K562 (cell line): ENCODE results near the gene NIPAL3. TPM values are rescaled to one million over a fixed set of nuclear protein-coding genes. Genes with fewer than 3 reads are reported as not detected.
A peak's percentile ranks its signal among the peaks of the same experiment; 100 is the strongest.

Source experiments
- ATAC-seq: fragments of 200-7000 bp; cut with Tn5 transposase; 3 replicates; pipeline ENCODE4 v1.9.1; 2020; ENCODE audit warnings: moderate library complexity
- BruUV-seq: library from RNA; stranded (reverse); fragments of 400-500 nt; replicated peaks from 2 replicates; lab custom pipeline; 2021; lab: Mats Ljungman, UMichigan
- CTCF ChIA-PET: fragments of 300-600 bp; formaldehyde crosslinking; extraction: SDS; loops from one replicate; lab custom pipeline; 2021; ENCODE audit warnings: low intra/inter-chr PET ratio; lab: Yijun Ruan, JAX
- POLR2A ChIA-PET: fragments of 300-600, 350-650 bp; sonication (Branson Sonifier 250); formaldehyde crosslinking; extraction: SDS; loops from one replicate; lab custom pipeline; 2021; ENCODE audit warnings: antibody characterized with exemption, inconsistent platforms; lab: Yijun Ruan, JAX
- DNase-seq, 4 experiments: peaks; one replicate each; pipeline versions ENCODE4 v3.0.0 to v3.0.0-alpha.2; 2011 to 2018; ENCODE audit warnings: low spot score in 3 of 4, mixed read lengths in 3 of 4; ENCODE audit errors: extremely low read depth in 1 of 4
- FAIRE-seq: peaks from 2 replicates; lab custom pipeline; 2011; peaks lifted over from hg19 to GRCh38; lab: Jason Lieb, UNC
- H2AFZ ChIP-seq: 2 replicates; pipeline ENCODE4 v1.6.0; 2011; ENCODE audit warnings: low read depth, low read length, control low read depth, inconsistent platforms
- H3K27ac ChIP-seq: fragments of 200-600 bp; 3 replicates; pipeline ENCODE4 v1.8.0; 2011; ENCODE audit warnings: low read depth, mild to moderate bottlenecking, control low read depth, inconsistent platforms, low read length, moderate library complexity, mixed read lengths; ENCODE audit errors: extremely low read depth
- H3K27me3 ChIP-seq, 2 experiments: fragments of 300-600 bp in 1 of 2; 2 replicates in 1 of 2; 3 replicates in 1 of 2; pipeline versions ENCODE4 v1.6.0 to v1.8.0; 2011; ENCODE audit warnings: inconsistent platforms in 2 of 2, low read length in 2 of 2, mild to moderate bottlenecking in 1 of 2, mixed read lengths in 1 of 2, moderate library complexity in 1 of 2; ENCODE audit not compliant: control insufficient read depth in 2 of 2, insufficient read depth in 2 of 2
- H3K36me3 ChIP-seq: fragments of 300-600 bp; 3 replicates; pipeline ENCODE4 v1.8.0; 2011; ENCODE audit warnings: mild to moderate bottlenecking, low read length, inconsistent platforms; ENCODE audit not compliant: control insufficient read depth, insufficient read depth
- H3K4me1 ChIP-seq, 2 experiments: fragments of 200-600 bp in 1 of 2; replicated peaks in 1 of 2; 2 replicates in 1 of 2; 3 replicates in 1 of 2; pipeline versions ENCODE4 v1.5.1 to v1.8.0; 2011; ENCODE audit warnings: inconsistent platforms in 2 of 2, low read length in 2 of 2, mild to moderate bottlenecking in 1 of 2, mixed read lengths in 1 of 2, moderate library complexity in 1 of 2; ENCODE audit not compliant: control insufficient read depth in 2 of 2, insufficient read depth in 2 of 2
- H3K4me2 ChIP-seq: 2 replicates; pipeline ENCODE4 v1.6.1; 2011; ENCODE audit warnings: low read length, control low read depth, inconsistent platforms, mixed read lengths; ENCODE audit not compliant: insufficient read depth
- H3K4me3 ChIP-seq: fragments of 200-600 bp; sonication (generic), shearing (Covaris generic); 2 replicates; pipeline ENCODE4 v1.5.1; 2016; ENCODE audit warnings: control low read depth, inconsistent platforms
- H3K79me2 ChIP-seq: fragments of 200-600 bp; 3 replicates; pipeline ENCODE4 v1.8.0; 2011; ENCODE audit warnings: low read length, inconsistent platforms; ENCODE audit not compliant: control insufficient read depth, insufficient read depth
- H3K9ac ChIP-seq, 2 experiments: 2 replicates each; pipeline versions ENCODE4 v1.6.0 to v1.6.1; 2011; ENCODE audit warnings: low read depth in 2 of 2, low read length in 2 of 2, control low read depth in 1 of 2, inconsistent platforms in 1 of 2, mild to moderate bottlenecking in 1 of 2, mixed read lengths in 1 of 2; ENCODE audit not compliant: insufficient read depth in 1 of 2
- H3K9me1 ChIP-seq: one replicate; pipeline ENCODE4 v1.6.0; 2011; ENCODE audit warnings: inconsistent platforms, mild to moderate bottlenecking, low read length, moderate library complexity; ENCODE audit not compliant: control insufficient read depth, insufficient read depth
- H3K9me3 ChIP-seq: replicated peaks from 2 replicates; pipeline ENCODE4 v1.5.1; 2011; ENCODE audit warnings: low read depth, low read length, inconsistent platforms; ENCODE audit not compliant: control insufficient read depth, insufficient read depth
- H4K20me1 ChIP-seq: replicated peaks from 2 replicates; pipeline ENCODE4 v1.6.1; 2011; ENCODE audit warnings: low read length, inconsistent platforms, mixed read lengths; ENCODE audit not compliant: control insufficient read depth, insufficient read depth
- C11orf30 ChIP-seq: fragments of 450-650 bp; IDR thresholded peaks from 2 replicates; pipeline ENCODE4 v1.6.1; 2016; ENCODE audit warnings: low read depth, mild to moderate bottlenecking
- E2F3 ChIP-seq: fragments of 250-450 bp; sonication (Bioruptor Pico); IDR thresholded peaks from 2 replicates; pipeline ENCODE4 v1.4.0; 2020; ENCODE audit warnings: mild to moderate bottlenecking
- FUS ChIP-seq: fragments of 200-400 bp; formaldehyde crosslinking; optimal IDR thresholded peaks from 2 replicates; pipeline ENCODE3; 2017; ENCODE audit warnings: low read depth, low read length
- MAFF ChIP-seq: IDR thresholded peaks from 2 replicates; pipeline ENCODE4 v1.6.1; 2012; ENCODE audit warnings: low read length, improper control_type of control experiment
- MLX ChIP-seq, 2 experiments: fragments of 450-650 bp in 1 of 2; sonication (generic) in 1 of 2; formaldehyde crosslinking; conservative IDR thresholded peaks; 2 replicates each; pipeline versions ENCODE4 v1.4.0 to v1.8.1; 2020 to 2022; ENCODE audit warnings: mild to moderate bottlenecking in 1 of 2, missing genetic modification reagents in 1 of 2
- PRDM10 ChIP-seq: fragments of 450-650 bp; IDR thresholded peaks from 2 replicates; pipeline ENCODE4 v1.6.1; 2018; ENCODE audit not compliant: partially characterized antibody
- PTBP1 ChIP-seq: fragments of 200-400 bp; formaldehyde crosslinking; IDR thresholded peaks from 2 replicates; pipeline ENCODE4 v1.6.1; 2017; ENCODE audit warnings: low read depth, low read length
- SMAD4 ChIP-seq: fragments of 250-450 bp; sonication (Bioruptor Pico); conservative IDR thresholded peaks from 2 replicates; pipeline ENCODE4 v1.8.0; 2021; ENCODE audit warnings: inconsistent platforms, mild to moderate bottlenecking, moderate library complexity
- THAP12 ChIP-seq: fragments of 250-450 bp; sonication (Bioruptor Pico); IDR thresholded peaks from 2 replicates; pipeline ENCODE4 v1.9.0; 2021; ENCODE audit warnings: mild to moderate bottlenecking, inconsistent platforms
- ZBTB2 ChIP-seq: fragments of 450-650 bp; IDR thresholded peaks from 2 replicates; pipeline ENCODE4 v1.6.1; 2016; ENCODE audit warnings: antibody characterized with exemption
- ZNF12 ChIP-seq: sonication (generic); formaldehyde crosslinking; IDR thresholded peaks from 2 replicates; pipeline ENCODE4 v1.4.0; 2020; ENCODE audit warnings: mild to moderate bottlenecking, missing genetic modification reagents
- ZNF23 ChIP-seq: fragments of 250-450 bp; sonication (Bioruptor Pico); IDR thresholded peaks from 2 replicates; pipeline ENCODE4 v1.4.0; 2020; ENCODE audit warnings: mild to moderate bottlenecking
- ZNF316 ChIP-seq: fragments of 450-650 bp; IDR thresholded peaks from 2 replicates; pipeline ENCODE4 v1.6.1; 2016
- ZNF644 ChIP-seq: fragments of 200-800 bp; sonication (Bioruptor generic); IDR thresholded peaks from 2 replicates; pipeline ENCODE4 v1.6.1; 2016; ENCODE audit warnings: low read depth, missing genetic modification characterization, missing compliant biosample characterization
- ZNF780A ChIP-seq: fragments of 250-450 bp; sonication (Bioruptor Pico); IDR thresholded peaks from 2 replicates; pipeline ENCODE4 v1.5.0; 2021; ENCODE audit warnings: mild to moderate bottlenecking
- WGBS: fragments of 100-300 bp; shearing (Covaris generic); methylation state at CpG from one replicate; pipeline ENCODE4 v1.1.6; 2016; ENCODE audit warnings: low coverage, mixed read lengths; ENCODE audit not compliant: insufficient coverage; ENCODE audit errors: missing lambda C conversion rate; 5-methylcytosine and 5-hydroxymethylcytosine counted together
- in situ Hi-C: fragments of 300-500 bp; cut with MboI; formaldehyde crosslinking; loops from 4 replicates; pipeline ENCODE4 v1.15.0; 2018; ENCODE audit warnings: inconsistent platforms, mixed read lengths
- intact Hi-C: fragments of 100-400 bp; cut with micrococcal nuclease; formaldehyde crosslinking; loops from 2 replicates; pipeline ENCODE4 v1.14.2; 2022
- polyA plus RNA-seq, 8 experiments: library from polyadenylated mRNA; depleted of rRNA in 4 of 8; stranded (reverse) in 5 of 8; unstranded in 3 of 8; fragments of >200 nt; fragmentation: Nextera tagmentation in 2 of 8; fragmentation: Illumina TruSeq in 1 of 8; extraction: Ambion mirVana in 2 of 8; extraction: Trizol in 1 of 8; gene quantifications; 2 replicates each; pipeline versions ENCODE4 v1.2.1 to v1.2.3, GENCODE V29; 2011 to 2014; ENCODE audit warnings: inconsistent platforms in 1 of 8, missing spikeins in 1 of 8
- total RNA-seq, 7 experiments: library from RNA; depleted of rRNA in 6 of 7; stranded (reverse); fragments of >200 nt in 6 of 7; fragmentation: Illumina TruSeq in 2 of 7; extraction: Trizol in 2 of 7; gene quantifications; 2 replicates each; pipeline versions ENCODE4 v1.2.1 to v1.2.3, GENCODE V29; 2011 to 2021; ENCODE audit warnings: low replicate concordance in 1 of 7

Gene NIPAL3
- total and polyA plus RNA-seq, 9 of the 15 experiments (the other 6 are each of a cell fraction or from before 2014, with no cell fraction given), result 10.5 to 26.3 (median 16.0) TPM

GRCh38 chr1:24500448-24501048 is 84.9 kb downstream of the NIPAL3 start:
- intact Hi-C loops, result loop anchor here (5.0 kb wide), 1 partner anchor 83 kb away; the partner anchor contains the start of gene NIPAL3
- Histone ChIP-seq H3K36me3 (no peaks in the 10 kb centered on the region), H2AFZ (no peak overlapping the region), H3K79me2 (no peaks in the 10 kb centered on the region), H3K27me3 (peaks cover 36 to 38% of the 10 kb centered on the region in 2 experiments), H3K9me3 (no peaks in the 10 kb centered on the region), H3K9ac (no peak overlapping the region), H3K4me1 (peaks cover 15 to 16% of the 10 kb centered on the region in 2 experiments; a peak in 4 of 5 replicates), H3K27ac (no peak overlapping the region), H3K4me3 (no peak overlapping the region), H3K9me1 (no peaks in the 10 kb centered on the region), H3K4me2 (no peak overlapping the region), H4K20me1 (0 out of 2 replicates have a peak, but pooled peaks cover 3% of the 10 kb centered on the region)
- FAIRE-seq (no peak), DNase-seq (no peak), ATAC-seq (no peak)
- CTCF ChIA-PET, result no interaction called here
- no TSS peak for BruUV-seq
- WGBS, result 69% methylated on average over 5 of the region's 5 CpGs
- in situ Hi-C loops, result no loop called here
- POLR2A ChIA-PET, result interaction anchor here (0.7 to 1.6 kb wide), 4 partner anchors 9 to 285 kb away, joined by 3 to 5 read pairs (median 4); no protein-coding TSS in a partner anchor
- TF ChIP-seq THAP12 (CRISPR knock-in tag) (no peak), ZNF23 (CRISPR knock-in tag) (no peak), ZNF780A (CRISPR knock-in tag) (no peak), ZNF316 (peak; percentile 77), C11orf30 (peak; percentile 61), PRDM10 (no peak), MAFF (peak; percentile 13; the same call in 1 of the 2 replicates), PTBP1 (no peak), E2F3 (CRISPR knock-in tag) (no peak), ZBTB2 (no peak), ZNF644 (tag) (no peak), MLX (CRISPR knock-in tag; conservative IDR thresholded peaks at IDR 0.05) (no peak), ZNF12 (CRISPR knock-in tag) (no peak), SMAD4 (CRISPR knock-in tag) (no peak), FUS (no peak)
